UCSD-AML1 (cell line): ENCODE data around the gene SLC35G3.
"Not testable (repeated sequence)": the region's sequence is repeated elsewhere in the genome, so short reads cannot be mapped to it uniquely, and the experiment has no call there.

Source experiments
- DNase-seq: peaks from one replicate; lab custom pipeline; 2025; ENCODE audit not compliant: unreplicated experiment; lab: John Stamatoyannopoulos, UW

SLC35G3 gene

DNA sequence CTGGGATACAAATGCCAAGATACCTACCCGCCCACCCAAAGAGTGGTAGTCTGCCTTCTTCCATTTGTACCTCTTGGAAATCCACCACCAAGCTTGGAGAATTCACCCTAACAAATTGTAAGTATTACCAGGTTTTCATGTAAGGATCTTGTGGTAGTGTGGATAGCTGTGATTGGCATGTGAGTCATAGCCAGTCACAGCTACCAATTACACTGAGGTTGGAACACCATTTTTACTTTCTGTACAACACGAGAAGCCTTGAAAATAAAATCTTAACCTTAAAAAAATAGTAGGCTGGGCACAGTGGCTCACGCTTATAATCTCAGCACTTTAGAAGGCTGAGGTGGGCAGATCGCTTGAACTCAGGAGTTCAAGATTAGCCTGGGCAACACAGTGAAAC lies 18.5 kb upstream of the SLC35G3 start:
- no peak for DNase-seq

DNA sequence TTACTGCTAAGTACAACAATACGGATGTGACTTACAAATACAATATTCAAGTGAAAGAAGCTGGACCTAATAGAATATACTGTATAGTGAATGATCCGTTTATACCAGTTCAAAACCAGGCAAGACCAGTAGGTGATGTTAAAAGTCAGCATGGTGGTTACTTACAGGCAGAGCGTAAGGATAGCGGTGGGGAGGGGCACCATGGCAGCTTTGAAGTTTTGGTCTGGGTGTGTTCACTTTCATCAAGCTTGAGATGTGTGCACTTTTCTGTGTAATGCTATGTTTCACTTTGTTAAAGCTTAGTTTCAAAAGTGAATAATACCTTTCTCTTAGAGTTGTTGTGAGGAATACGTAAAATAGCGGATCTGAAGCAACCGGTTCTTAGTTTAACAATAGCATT lies 16.5 kb upstream of the SLC35G3 start:
- DNase-seq = no peak

DNA sequence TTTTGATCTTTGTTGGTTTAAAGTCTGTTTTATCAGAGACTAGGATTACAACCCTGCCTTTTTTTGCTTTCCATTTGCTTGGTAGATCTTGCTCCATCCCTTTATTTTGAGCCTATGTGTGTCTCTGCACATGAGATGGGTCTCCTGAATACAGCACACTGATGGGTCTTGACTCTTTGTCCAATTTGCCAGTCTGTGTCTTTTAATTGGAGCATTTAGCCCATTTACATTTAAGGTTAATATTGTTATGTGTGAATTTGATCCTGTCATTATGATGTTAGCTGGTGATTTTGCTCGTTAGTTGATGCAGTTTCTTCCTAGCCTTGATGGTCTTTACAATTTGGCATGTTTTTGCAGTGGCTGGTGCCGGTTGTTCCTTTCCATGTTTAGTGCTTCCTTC lies 8.4 kb upstream of the SLC35G3 start:
- DNase-seq = not testable (repeated sequence)

DNA sequence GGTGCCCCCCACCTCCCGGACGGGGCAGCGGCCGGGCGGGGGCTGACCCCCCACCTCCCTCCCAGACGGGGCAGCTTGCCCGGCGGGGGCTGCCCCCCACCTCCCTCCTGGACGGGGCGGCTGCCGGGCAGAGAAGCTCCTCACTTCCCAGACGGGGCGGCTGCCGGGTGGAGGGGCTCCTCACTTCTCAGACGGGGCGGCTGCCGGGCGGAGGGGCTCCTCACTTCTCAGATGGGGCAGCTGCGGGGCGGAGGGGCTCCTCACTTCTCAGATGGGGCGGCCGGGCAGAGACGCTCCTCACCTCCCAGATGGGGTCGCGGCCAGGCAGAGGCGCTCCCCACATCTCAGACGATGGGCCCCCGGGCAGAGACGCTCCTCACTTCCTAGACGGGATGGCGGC lies 869 bp upstream of the SLC35G3 start:
- DNase-seq = not testable (repeated sequence)

DNA sequence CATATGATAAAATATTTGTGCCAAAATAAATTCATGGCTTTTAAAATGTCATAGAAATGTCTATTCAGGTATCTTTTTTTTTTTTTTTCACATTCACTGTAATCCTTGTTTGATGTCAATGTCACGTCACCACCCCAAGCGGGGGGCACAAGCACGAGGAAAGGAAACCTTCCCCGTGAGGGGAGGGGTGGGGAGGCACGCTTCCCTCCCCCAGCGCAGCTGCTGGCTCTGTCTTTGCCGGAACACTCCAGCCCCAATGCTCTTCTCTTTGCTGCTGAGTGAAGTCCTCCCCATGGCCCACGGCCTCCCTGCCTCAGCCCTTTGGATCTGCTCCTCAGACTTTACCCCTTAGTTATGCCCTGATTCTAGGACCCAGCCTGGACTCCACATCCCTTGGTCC lies 1.5 kb downstream of the SLC35G3 start:
- DNase-seq = no peak

DNA sequence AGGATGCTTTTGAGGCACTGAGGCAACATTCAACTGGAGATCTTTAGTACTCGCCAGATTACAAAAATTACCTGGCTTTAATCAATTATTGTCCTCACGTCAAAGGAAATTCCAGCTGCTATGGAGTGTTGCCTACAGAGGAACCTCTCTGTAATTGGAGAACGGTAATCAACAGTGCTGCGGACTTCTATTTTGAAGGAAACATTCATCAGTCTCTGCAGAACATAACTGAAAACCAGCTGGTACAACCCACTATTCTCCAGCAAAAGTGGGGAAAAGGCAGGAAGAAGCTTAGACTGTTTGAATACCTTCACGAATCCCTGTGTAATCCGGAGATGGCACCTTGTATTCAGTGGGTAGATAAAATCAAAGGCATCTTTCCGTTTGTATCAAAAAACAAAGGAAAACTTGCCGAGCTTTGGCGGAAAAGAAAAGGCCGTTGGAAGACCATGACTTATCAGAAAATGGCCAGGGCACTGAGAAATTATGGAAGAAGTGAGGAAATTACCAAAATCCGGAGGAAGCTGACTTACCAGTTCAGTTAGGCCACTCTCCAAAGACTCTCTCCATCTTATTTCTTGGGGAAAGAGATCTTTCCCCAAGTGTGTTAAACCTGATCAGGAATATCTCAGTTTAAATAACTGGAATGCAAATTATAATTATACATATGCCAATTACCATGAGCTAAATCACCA lies 3.0 kb downstream of the SLC35G3 start:
- no peak for DNase-seq

DNA sequence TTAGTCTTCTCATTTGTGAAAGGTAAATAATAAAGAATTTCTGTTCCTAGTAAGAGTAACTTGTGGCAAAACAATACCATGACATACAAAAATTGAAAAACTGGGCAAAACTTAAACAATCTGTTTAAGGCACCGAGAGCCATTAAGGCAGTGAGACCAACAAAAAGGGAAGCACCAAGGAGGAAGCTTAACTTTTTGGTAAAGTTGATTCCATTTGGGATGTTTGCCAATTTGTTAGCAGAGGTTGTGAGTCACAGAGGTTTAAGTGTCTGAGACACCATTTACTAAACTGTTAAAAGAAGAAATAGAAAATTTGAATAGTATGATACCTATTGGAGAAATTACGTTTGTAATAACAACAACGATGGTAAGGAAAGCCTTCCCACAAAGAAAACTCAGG lies 4.9 kb downstream of the SLC35G3 start:
- DNase-seq = no peak

DNA sequence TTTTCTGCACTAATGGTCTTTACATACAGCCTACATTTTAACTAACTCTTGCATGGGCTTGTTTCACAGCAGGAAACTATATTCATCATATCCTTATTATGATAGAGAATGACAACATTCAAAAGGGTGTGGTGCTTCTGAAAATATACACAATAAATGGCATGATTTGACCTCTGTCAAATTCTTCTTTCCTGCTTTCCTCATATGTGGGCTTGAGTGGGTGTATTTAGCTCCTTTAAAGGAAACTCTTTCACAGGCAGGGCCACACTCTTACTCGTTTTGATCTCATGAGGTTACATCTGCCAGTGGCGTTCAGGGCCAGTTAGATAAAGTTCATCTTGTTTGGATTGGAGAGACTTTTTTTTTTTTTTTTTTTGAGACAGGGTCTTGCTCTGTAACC lies 6.1 kb downstream of the SLC35G3 start:
- DNase-seq = no peak

DNA sequence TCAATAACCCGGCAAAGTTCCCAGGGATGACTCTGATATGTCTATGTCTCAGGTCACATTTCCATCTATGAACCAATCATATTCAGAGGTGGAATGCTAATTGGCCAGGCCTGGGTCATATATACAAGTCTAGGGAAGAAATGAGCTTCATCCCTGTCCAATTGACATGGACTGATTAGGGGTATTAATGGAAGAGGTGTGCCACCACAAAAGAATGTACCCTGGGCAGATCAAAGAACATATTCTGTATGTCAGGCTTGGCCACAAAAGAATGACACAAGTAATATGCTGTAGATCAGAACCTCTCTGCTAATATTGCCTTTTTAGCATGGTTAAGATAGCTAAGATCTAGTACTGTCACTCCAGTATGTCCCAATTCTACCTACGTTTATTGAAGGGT lies 6.7 kb downstream of the SLC35G3 start:
- no peak for DNase-seq

DNA sequence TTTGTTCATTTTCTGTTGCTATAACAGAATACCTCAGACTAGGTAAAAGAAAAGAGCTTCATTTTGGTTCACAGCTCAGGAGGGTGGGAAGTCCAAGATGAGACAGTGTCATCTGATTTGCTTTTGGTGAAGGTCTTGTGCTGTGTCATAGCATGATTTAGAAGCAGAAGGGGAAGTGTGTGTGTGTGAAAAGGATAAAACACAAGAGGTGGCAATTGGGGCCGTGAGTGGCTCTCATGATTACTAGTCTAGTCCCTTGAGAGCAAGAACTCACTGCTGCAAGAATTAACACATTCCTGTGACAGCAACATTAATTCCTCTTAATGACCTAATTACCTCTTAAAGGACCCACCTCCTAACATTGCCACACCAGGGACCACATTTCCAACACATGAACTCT lies 8.3 kb downstream of the SLC35G3 start:
- no peak for DNase-seq

DNA sequence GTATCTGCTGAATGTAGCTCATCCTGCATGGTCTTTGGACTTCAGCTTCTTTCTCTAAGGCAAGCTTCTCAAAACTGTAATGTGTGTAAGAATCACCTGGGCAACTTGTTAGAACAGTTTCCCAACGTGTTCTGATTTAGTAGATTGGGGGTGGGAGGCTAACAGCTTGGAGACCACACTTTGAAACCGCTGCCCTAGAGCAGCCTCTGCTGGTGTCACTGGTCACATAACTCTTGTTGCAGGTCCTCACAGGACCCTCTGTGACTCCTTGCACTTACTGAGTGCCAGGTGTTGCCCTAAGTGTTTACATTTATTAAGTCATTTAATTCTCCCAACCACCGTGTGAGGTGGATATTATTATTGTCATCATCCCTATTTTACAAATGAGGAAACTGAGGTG lies 9.9 kb downstream of the SLC35G3 start:
- no peak for DNase-seq

DNA sequence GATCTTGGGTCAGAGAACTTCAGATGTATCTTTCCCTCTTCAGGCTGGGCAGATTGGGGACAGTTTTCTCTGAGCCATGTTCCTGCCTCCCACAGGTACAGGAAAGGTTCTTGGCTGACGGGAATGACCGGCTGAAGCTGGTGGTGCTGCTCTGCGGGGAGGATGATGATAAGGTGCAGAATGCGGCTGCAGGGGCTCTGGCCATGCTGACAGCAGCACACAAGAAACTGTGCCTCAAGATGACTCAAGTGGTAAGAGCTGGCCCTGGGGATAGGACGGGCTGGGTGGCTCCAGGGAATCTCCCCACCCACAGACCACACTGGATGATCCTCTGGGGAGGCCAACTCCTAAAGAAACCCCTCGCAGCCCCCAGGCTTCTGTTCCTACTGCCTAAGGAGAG lies 10.9 kb downstream of the SLC35G3 start:
- DNase-seq = no peak

DNA sequence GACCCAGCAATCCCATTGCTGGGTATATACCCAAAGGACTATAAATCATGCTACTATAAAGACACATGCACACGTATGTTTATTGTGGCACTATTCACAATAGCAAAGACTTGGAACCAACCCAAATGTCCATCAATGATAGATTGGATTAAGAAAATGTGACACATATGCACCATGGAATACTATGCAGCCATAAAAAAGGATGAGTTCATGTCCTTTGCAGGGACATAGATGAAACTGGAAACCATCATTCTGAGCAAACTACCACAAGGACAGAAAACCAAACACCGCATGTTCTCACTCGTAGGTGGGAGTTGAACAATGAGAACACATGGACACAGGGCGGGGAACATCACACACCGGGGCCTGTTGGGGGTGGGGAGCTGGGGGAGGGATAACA lies 14.8 kb downstream of the SLC35G3 start:
- not testable (repeated sequence) for DNase-seq

DNA sequence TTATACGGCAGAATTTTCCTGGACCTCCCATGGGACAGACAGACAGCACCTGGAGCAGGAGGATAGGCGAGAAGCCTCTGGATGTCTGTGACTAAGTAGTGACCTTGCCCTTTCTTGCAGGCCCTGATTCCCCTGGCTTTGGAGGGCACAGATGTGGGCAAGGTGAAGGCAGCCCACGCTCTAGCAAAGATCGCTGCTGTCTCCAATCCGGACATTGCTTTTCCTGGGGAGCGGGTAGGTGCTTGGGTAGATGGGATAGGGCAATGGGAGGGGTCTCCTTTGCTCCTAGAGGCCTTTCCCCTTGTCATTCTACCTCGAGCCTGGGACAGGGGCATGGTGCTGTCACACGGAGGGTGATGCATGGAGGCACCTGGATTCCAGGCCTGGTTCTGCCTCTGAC lies 17.3 kb downstream of the SLC35G3 start:
- no peak for DNase-seq

DNA sequence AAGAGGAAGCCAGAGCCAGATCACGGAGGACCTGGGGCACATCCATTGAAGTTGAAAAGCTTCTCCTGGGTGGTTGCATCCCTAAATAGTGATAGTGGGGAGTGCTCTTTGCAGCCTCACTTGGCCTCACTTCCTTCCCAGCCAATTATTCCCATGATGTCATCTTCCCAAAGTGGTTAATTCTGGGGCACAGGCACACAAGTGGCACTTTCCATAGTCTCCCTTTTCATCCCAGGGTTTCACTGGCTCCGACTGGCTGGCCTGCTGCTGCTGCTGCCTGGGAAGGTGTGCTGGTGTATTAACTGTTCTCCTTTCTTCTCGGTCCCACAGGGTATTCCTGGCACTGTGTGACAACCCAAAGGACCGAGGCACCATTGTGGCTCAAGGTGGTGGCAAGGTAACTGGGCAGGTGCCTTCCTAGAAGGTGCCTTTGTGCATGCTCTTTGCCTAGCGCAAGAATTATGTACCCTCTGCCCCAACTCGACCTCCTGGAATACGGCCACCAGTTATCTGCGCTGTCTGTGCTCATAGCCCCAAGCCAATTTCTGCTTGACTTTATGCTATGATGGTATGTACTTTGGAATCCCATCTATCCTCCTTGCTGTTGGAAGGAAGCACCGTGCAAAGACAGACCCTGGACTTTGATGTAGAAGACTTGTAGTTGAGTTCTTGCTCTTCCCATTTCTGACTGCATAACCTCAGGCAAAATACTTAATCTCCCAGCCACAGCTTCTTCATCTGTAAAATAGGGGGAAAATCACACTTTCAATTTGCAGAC lies 18.4 kb downstream of the SLC35G3 start:
- DNase-seq = no peak

DNA sequence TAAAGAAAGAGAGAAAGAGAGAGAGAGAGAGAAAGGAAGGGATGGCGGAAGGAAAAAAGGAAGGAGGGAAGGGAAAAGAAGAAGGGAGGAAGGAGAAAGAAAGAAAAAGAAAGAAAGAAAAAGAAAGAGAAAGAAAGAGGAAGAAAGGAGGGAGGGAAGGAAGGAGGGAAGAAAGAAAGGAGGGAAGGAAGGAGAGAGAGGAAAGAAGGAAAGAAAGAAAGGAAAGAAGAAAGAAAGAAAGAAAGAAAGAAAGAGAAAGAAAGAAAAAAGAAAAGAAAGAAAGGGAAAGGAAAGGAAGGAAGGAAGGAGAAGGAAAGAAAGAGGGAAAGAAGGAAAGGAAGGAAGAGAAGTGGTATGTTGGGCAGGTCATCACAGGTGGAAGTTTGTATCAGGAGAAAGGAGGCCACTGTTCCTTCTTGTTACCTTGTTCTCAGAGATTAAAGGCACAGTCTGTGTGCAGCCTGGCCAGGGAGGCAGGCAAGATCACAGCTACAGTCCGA lies 19.3 kb downstream of the SLC35G3 start:
- no peak for DNase-seq

DNA sequence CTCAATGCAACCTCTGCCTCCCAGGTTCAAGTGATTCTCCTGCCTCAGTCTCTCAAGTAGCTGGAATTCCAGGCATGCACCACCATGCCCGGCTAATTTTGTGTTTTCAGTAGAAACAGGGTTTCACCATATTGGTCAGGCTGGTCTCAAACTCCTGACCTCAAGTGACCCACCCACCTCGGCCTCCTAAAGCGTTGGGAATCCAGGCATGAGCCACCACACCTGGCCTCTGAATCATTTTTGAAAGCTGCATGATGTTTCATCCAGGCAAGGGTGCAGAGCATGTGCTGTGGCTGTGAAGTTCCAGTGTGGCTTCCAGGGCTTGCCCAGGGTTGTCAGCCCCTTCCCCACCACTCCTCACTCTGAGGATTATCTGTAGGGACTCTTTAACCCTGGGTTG lies 21.9 kb downstream of the SLC35G3 start:
- not testable (repeated sequence) for DNase-seq

DNA sequence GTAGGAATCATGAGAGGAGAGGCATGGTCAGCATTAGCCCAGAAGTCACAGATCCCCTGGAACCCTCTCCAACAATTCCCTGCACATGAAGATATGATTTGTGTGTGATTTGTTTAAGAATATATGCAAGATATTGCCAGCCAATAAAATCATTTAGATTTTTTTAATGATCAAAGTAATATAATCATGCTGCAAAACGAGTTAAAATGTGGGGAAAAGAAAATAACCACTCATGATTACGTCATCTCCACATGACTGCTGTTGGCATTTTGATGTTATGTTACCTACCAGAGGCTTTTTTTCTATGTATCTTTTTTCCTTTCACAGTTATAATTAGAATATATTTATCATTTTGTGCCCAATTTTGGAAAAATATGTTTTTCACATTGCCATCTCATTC lies 22.4 kb downstream of the SLC35G3 start:
- no peak for DNase-seq

DNA sequence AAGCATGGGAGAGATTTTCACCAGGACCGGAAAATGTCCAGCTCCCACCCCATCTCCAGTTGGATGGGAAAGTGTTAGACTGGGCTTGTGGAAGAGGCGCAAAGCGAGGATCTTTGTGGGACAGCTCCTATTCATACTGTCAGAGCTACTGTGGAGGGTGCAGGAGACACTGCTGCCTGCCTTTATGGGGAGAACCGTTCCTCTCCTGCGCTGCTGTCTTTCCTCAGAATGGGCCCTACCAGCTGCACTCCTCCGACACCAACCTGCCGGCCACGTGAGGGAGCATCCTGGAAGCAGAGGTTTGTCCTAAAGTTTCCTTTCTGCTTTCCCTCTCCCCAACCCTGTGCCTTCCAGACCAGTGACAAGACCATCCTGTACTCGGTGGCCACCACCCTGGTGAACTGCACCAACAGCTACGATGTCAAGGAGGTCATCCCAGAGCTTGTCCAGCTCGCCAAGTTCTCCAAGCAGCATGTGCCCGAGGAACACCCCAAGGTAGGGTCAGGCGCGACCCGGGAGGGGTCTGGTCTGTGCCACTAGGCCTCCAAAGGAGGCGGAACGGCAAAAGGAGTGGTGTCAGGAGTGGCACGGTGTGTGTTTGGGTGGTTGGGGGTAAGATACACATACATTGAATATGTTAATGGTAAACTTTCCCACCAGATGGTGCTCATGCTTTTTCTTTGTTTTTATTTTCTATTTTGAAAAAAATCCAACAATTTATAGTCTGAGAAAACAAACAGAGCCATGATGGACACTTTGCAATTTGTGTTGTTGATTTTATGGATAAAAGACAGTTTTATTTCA lies 23.0 kb downstream of the SLC35G3 start:
- no peak for DNase-seq

DNA sequence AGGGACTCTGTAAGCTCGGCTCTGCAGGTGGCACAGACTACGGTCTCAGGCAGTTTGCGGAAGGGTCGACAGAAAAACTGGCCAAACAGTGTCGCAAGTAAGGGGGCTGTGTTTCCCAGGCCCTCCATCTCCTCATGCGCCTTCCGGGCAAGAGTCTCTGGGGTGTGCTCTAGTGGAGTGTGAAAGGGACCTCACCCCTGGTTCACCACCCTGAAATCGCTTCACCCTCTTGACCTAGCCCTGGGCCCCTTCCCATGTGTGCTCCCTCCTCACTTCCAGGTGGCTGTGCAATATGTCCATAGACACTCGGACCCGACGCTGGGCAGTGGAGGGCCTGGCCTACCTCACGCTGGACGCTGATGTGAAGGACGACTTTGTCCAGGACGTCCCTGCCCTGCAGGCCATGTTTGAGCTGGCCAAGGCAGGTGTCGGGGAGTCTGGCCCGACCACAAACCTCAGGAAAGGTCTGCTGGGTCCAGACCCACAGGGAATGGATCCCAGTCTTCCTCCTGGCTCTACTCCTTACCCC lies 24.3 kb downstream of the SLC35G3 start:
- no peak for DNase-seq

DNA sequence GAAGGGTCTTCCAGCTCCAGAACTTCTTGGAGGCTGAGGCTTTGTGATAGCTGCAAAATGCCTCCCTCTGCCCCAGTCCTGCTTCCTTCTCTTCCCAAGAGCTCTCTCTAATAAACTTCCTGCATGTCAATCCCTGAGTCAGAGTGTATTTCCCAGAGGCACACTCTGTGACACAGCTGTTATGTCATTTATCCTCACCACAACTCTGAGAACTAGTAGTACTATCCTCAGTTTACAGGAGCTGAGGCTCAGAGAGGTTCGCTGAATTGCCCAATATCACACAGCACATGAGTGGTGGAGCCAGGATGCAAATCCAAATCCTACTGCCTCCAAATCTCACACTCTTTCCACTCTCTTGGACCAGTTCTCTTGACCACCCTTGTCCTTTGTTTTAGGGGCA lies 26.5 kb downstream of the SLC35G3 start:
- DNase-seq = no peak

DNA sequence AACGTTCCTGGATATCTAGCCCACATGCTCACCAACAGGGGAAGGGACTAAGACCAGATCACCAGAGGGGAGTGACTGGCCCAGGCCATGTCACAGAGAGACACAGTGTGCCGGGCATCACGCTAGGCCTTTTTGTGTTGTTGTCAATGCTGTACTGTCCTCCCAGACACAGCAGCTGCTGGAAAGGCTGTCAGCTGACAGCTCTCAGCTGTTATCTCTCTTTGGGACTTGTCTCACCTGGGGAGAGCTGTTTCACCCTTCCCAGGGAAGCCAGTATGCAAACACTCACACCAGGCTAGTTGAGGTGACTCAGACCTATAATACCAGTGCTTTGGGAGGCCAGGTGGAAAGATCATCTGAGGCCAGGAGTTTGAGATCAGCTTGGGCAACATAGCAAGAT lies 27.1 kb downstream of the SLC35G3 start:
- DNase-seq = no peak
